IPS DF 19.7 (cell line): ENCODE results near the gene FIGN.

Source experiments
- DNase-seq: peaks from one replicate; pipeline ENCODE4 v3.0.0-alpha.2; 2013; ENCODE audit warnings: low read depth, low spot score

FIGN gene

GRCh38 chr2:163564236-163564635, 171.6 kb downstream of the FIGN start:
- DNase-seq = no peak

GRCh38 chr2:163563336-163563735, 172.5 kb downstream of the FIGN start:
- no peak for DNase-seq

GRCh38 chr2:163558251-163559021, 177.4 kb downstream of the FIGN start:
- DNase-seq = no peak

- no peak for DNase-seq
These were observed 179.3 kb downstream of the FIGN start for GRCh38 chr2:163556511-163556910.

- DNase-seq = no peak
These were observed 180.9 kb downstream of the FIGN start for GRCh38 chr2:163554864-163555263.

GRCh38 chr2:163553601-163554000, 182.2 kb downstream of the FIGN start:
- no peak for DNase-seq

- no peak for DNase-seq
These were observed 183.1 kb downstream of the FIGN start for GRCh38 chr2:163552758-163553157.

GRCh38 chr2:163551616-163552373, 184.0 kb downstream of the FIGN start:
- DNase-seq = no peak

- DNase-seq = no peak
These were observed 186.8 kb downstream of the FIGN start for GRCh38 chr2:163548970-163549369.
